HepG2 (cell line): ENCODE data around the gene AP4M1. TPM values are rescaled to one million over a fixed set of nuclear protein-coding genes. Genes with fewer than 3 reads are reported as not detected.
A peak's percentile ranks its signal among the peaks of the same experiment; 100 is the strongest.

Experiments used
- ATRX ChIP-seq: sonication (generic); formaldehyde crosslinking; IDR thresholded peaks from 2 replicates; pipeline ENCODE4 v1.4.0; 2020; ENCODE audit warnings: missing genetic modification reagents, borderline replicate concordance
- CREB1 ChIP-seq, 2 experiments: fragments of 450-650 bp in 1 of 2; IDR thresholded peaks; 2 replicates each; pipeline ENCODE4 v1.6.1; 2016 to 2017; ENCODE audit warnings: control low read depth in 1 of 2, mild to moderate bottlenecking in 1 of 2, missing compliant biosample characterization in 1 of 2, missing genetic modification characterization in 1 of 2
- KMT2A ChIP-seq: sonication (generic); formaldehyde crosslinking; IDR thresholded peaks from 2 replicates; pipeline ENCODE4 v1.4.0; 2020; ENCODE audit warnings: missing genetic modification reagents
- LCORL ChIP-seq, 2 experiments: fragments of 450-650 bp in 1 of 2; sonication (generic) in 1 of 2; formaldehyde crosslinking in 1 of 2; IDR thresholded peaks; 2 replicates each; pipeline versions ENCODE4 v1.5.0 to v1.6.1; 2017 to 2020; ENCODE audit warnings: antibody characterized with exemption in 1 of 2, missing genetic modification reagents in 1 of 2
- MEIS1 ChIP-seq: sonication (generic); formaldehyde crosslinking; IDR thresholded peaks from 2 replicates; pipeline ENCODE4 v1.9.0; 2021; ENCODE audit warnings: mild to moderate bottlenecking, missing genetic modification reagents, moderate library complexity, borderline replicate concordance
- MEIS2 ChIP-seq: sonication (generic); formaldehyde crosslinking; IDR thresholded peaks from 2 replicates; pipeline ENCODE4 v1.9.0; 2021; ENCODE audit warnings: mild to moderate bottlenecking, missing genetic modification reagents
- MIXL1 ChIP-seq: IDR thresholded peaks from 2 replicates; pipeline ENCODE4 v1.6.1; 2016
- MTF1 ChIP-seq: sonication (generic); formaldehyde crosslinking; IDR thresholded peaks from 2 replicates; pipeline ENCODE4 v1.5.0; 2020; ENCODE audit warnings: missing genetic modification reagents
- SSRP1 ChIP-seq: IDR thresholded peaks from 2 replicates; pipeline ENCODE4 v1.6.1; 2016; ENCODE audit warnings: control low read depth
- TCF7 ChIP-seq: sonication (generic); IDR thresholded peaks from 2 replicates; pipeline ENCODE4 v1.6.1; 2016; ENCODE audit warnings: antibody characterized with exemption, low read depth
- ZBTB21 ChIP-seq: sonication (generic); formaldehyde crosslinking; IDR thresholded peaks from 2 replicates; pipeline ENCODE4 v1.4.0; 2020; ENCODE audit warnings: missing genetic modification reagents
- ZNF230 ChIP-seq: sonication (generic); formaldehyde crosslinking; IDR thresholded peaks from 2 replicates; pipeline ENCODE4 v1.4.0; 2020; ENCODE audit warnings: mild to moderate bottlenecking, missing genetic modification reagents
- ZNF232 ChIP-seq: sonication (generic); formaldehyde crosslinking; IDR thresholded peaks from 2 replicates; pipeline ENCODE4 v1.4.0; 2020; ENCODE audit warnings: missing genetic modification reagents, borderline replicate concordance
- ZNF883 ChIP-seq: sonication (generic); formaldehyde crosslinking; IDR thresholded peaks from 2 replicates; pipeline ENCODE4 v1.5.1; 2020; ENCODE audit warnings: mild to moderate bottlenecking, missing genetic modification reagents; ENCODE audit errors: not compliant biosample characterization
- ZSCAN21 ChIP-seq: sonication (generic); formaldehyde crosslinking; IDR thresholded peaks from 2 replicates; pipeline ENCODE4 v1.8.0; 2022; ENCODE audit warnings: mild to moderate bottlenecking, missing genetic modification reagents, moderate library complexity, borderline replicate concordance
- ZSCAN29 ChIP-seq: sonication (generic); formaldehyde crosslinking; conservative IDR thresholded peaks from 2 replicates; pipeline ENCODE4 v1.4.0; 2020; ENCODE audit warnings: mild to moderate bottlenecking, missing genetic modification reagents
- polyA plus RNA-seq, 8 experiments: library from polyadenylated mRNA; depleted of rRNA in 3 of 8; stranded (reverse) in 7 of 8; unstranded in 1 of 8; fragments of >200 nt; fragmentation: Illumina TruSeq in 4 of 8; extraction: Trizol in 4 of 8; gene quantifications; 2 replicates each; pipeline versions ENCODE4 v1.2.1 to v1.2.3, GENCODE V29; 2011 to 2016; ENCODE audit warnings: low read depth in 4 of 8, missing spikeins in 1 of 8, mixed read lengths in 1 of 8; ENCODE audit not compliant: insufficient read depth in 1 of 8
- total RNA-seq, 5 experiments: library from RNA; depleted of rRNA; stranded (reverse); fragments of >200 nt; fragmentation: Illumina TruSeq; extraction: Trizol; gene quantifications; 2 replicates each; pipeline ENCODE4 v1.2.3, GENCODE V29; 2016; ENCODE audit warnings: low read depth in 1 of 5
- TF ChIP-seq, protein P1 (sequence below): sonication (generic); formaldehyde crosslinking; IDR thresholded peaks from 2 replicates; pipeline ENCODE4 v1.4.0; 2020; ENCODE audit warnings: missing genetic modification reagents
- TF ChIP-seq, protein P2 (sequence below): sonication (generic); formaldehyde crosslinking; IDR thresholded peaks from 2 replicates; pipeline ENCODE4 v1.8.1; 2023; ENCODE audit warnings: missing genetic modification reagents, mild to moderate bottlenecking, borderline replicate concordance
- TF ChIP-seq, protein P3 (sequence below): sonication (generic); formaldehyde crosslinking; IDR thresholded peaks from 2 replicates; pipeline ENCODE4 v1.8.0; 2022; ENCODE audit warnings: missing genetic modification reagents, mild to moderate bottlenecking, borderline replicate concordance
- TF ChIP-seq, protein P4 (sequence below): sonication (generic); formaldehyde crosslinking; IDR thresholded peaks from 2 replicates; pipeline ENCODE4 v1.5.0; 2020; ENCODE audit warnings: mild to moderate bottlenecking, missing genetic modification reagents, borderline replicate concordance
- TF ChIP-seq, protein P5 (sequence below): fragments of 450-650 bp; IDR thresholded peaks from 2 replicates; pipeline ENCODE4 v1.6.1; 2017
- TF ChIP-seq, protein P6 (sequence below): sonication (generic); formaldehyde crosslinking; IDR thresholded peaks from 2 replicates; pipeline ENCODE4 v1.9.0; 2021; ENCODE audit warnings: missing genetic modification reagents, mild to moderate bottlenecking, borderline replicate concordance

The AP4M1 gene
- total and polyA plus RNA-seq, 2 of the 13 experiments (the other 11 are each of a cell fraction or from before 2014, with no cell fraction given), result 6.3 to 9.7 TPM

DNA sequence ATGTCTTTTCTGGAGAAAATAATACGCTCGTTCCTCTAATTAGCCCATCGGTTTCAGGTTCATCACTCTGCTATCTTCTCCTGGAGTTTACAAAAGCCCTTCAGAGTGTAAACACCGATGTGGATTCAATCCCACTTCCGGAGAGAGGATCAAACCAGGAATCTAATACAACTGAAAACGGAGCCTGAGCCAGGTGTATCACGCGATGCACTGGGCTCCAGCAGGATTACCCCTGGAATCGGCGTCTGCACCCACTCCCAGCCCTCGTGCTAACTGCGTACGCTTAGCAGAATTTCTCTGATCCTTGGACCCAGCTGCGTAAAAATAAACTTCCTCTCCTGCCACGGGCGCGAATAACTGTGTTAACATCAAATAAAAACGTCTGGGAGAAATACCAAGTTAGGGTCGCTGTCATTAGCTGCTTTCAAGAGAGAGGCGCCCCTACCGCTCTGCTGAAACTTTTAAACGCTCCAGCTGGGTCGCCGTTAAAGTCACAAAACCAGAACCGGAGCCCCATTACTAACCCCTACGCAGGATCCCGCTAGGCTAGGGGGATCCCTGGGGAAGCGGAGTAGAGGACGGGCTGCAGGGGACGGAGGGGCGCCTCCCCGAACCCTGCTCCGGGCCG is 20.4 kb upstream of the AP4M1 start (continued):
- TF ChIP-seq, protein P1, sequence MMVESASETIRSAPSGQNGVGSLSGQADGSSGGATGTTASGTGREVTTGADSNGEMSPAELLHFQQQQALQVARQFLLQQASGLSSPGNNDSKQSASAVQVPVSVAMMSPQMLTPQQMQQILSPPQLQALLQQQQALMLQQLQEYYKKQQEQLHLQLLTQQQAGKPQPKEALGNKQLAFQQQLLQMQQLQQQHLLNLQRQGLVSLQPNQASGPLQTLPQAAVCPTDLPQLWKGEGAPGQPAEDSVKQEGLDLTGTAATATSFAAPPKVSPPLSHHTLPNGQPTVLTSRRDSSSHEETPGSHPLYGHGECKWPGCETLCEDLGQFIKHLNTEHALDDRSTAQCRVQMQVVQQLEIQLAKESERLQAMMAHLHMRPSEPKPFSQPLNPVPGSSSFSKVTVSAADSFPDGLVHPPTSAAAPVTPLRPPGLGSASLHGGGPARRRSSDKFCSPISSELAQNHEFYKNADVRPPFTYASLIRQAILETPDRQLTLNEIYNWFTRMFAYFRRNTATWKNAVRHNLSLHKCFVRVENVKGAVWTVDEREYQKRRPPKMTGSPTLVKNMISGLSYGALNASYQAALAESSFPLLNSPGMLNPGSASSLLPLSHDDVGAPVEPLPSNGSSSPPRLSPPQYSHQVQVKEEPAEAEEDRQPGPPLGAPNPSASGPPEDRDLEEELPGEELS, result peak; percentile 10; the same call in 1 of the 2 replicates
- no peak for TF ChIP-seq ZSCAN21
- 0 out of 2 replicates have a peak, but pooled peaks have one; percentile 19 for TF ChIP-seq MIXL1 (CRISPR knock-in tag)
- no peak for TF ChIP-seq ZSCAN29 (CRISPR knock-in tag)
- TF ChIP-seq ZNF232 (CRISPR knock-in tag), result peak; percentile 66; the same call in 1 of the 2 replicates
- TF ChIP-seq CREB1 (IDR thresholded peaks at IDR 0.05), result no peak
- TF ChIP-seq CREB1 (CRISPR knock-in tag; IDR thresholded peaks at IDR 0.05), result no peak
- TF ChIP-seq, protein P2, sequence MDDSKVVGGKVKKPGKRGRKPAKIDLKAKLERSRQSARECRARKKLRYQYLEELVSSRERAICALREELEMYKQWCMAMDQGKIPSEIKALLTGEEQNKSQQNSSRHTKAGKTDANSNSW (CRISPR knock-in tag), result no peak
- TF ChIP-seq ZBTB21, result no peak
- TF ChIP-seq, protein P3, sequence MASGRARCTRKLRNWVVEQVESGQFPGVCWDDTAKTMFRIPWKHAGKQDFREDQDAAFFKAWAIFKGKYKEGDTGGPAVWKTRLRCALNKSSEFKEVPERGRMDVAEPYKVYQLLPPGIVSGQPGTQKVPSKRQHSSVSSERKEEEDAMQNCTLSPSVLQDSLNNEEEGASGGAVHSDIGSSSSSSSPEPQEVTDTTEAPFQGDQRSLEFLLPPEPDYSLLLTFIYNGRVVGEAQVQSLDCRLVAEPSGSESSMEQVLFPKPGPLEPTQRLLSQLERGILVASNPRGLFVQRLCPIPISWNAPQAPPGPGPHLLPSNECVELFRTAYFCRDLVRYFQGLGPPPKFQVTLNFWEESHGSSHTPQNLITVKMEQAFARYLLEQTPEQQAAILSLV (CRISPR knock-in tag), result no peak
- no peak for TF ChIP-seq LCORL (IDR thresholded peaks at IDR 0.05)
- no peak for TF ChIP-seq LCORL (CRISPR knock-in tag; IDR thresholded peaks at IDR 0.05)
- TF ChIP-seq, protein P4, sequence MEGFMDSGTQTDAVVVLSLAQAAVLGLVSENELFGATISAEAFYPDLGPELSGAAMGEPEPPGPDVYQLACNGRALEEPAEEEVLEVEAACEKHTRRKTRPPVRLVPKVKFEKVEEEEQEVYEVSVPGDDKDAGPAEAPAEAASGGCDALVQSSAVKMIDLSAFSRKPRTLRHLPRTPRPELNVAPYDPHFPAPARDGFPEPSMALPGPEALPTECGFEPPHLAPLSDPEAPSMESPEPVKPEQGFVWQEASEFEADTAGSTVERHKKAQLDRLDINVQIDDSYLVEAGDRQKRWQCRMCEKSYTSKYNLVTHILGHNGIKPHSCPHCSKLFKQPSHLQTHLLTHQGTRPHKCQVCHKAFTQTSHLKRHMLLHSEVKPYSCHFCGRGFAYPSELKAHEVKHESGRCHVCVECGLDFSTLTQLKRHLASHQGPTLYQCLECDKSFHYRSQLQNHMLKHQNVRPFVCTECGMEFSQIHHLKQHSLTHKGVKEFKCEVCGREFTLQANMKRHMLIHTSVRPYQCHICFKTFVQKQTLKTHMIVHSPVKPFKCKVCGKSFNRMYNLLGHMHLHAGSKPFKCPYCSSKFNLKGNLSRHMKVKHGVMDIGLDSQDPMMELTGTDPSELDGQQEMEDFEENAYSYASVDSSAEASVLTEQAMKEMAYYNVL (CRISPR knock-in tag), result no peak
- no peak for TF ChIP-seq MEIS1 (CRISPR knock-in tag)
- TF ChIP-seq, protein P5, sequence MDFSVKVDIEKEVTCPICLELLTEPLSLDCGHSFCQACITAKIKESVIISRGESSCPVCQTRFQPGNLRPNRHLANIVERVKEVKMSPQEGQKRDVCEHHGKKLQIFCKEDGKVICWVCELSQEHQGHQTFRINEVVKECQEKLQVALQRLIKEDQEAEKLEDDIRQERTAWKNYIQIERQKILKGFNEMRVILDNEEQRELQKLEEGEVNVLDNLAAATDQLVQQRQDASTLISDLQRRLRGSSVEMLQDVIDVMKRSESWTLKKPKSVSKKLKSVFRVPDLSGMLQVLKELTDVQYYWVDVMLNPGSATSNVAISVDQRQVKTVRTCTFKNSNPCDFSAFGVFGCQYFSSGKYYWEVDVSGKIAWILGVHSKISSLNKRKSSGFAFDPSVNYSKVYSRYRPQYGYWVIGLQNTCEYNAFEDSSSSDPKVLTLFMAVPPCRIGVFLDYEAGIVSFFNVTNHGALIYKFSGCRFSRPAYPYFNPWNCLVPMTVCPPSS, result no peak
- no peak for TF ChIP-seq SSRP1 (CRISPR knock-in tag)
- TF ChIP-seq, protein P6, sequence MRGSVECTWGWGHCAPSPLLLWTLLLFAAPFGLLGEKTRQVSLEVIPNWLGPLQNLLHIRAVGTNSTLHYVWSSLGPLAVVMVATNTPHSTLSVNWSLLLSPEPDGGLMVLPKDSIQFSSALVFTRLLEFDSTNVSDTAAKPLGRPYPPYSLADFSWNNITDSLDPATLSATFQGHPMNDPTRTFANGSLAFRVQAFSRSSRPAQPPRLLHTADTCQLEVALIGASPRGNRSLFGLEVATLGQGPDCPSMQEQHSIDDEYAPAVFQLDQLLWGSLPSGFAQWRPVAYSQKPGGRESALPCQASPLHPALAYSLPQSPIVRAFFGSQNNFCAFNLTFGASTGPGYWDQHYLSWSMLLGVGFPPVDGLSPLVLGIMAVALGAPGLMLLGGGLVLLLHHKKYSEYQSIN, result no peak
- TF ChIP-seq ATRX (CRISPR knock-in tag), result no peak
- no peak for TF ChIP-seq ZNF883
- no peak for TF ChIP-seq TCF7
- TF ChIP-seq MEIS2 (CRISPR knock-in tag), result no peak
- 0 out of 2 replicates have a peak, but pooled peaks have one; percentile 25 for TF ChIP-seq ZNF230
- TF ChIP-seq MTF1 (CRISPR knock-in tag), result 0 out of 2 replicates have a peak, but pooled peaks have one; percentile 60
- TF ChIP-seq KMT2A (CRISPR knock-in tag), result no peak
